DLD1 (cell line): ENCODE measurements around the gene ESD.
"Not testable (repeated sequence)": the region's sequence is repeated elsewhere in the genome, so short reads cannot be mapped to it uniquely, and the experiment has no call there.

Experiments
- in situ Hi-C: cut with HindIII; loops from 2 replicates; pipeline ENCODE4 v1.10.0; 2017; ENCODE audit warnings: low sequenced_read_pairs

The ESD gene

GRCh38 chr13:46796129-46796514 is 839 bp downstream of the ESD start:
- in situ Hi-C loops, result no loop called here

- in situ Hi-C loops, result no loop called here
These were observed 1.6 kb downstream of the ESD start for GRCh38 chr13:46795321-46795720.

GRCh38 chr13:46783504-46783903 is 13.5 kb downstream of the ESD start:
- in situ Hi-C loops, result no loop called here

- in situ Hi-C loops, result no loop called here
These were observed 14.3 kb downstream of the ESD start for GRCh38 chr13:46782691-46783090.

DNA sequence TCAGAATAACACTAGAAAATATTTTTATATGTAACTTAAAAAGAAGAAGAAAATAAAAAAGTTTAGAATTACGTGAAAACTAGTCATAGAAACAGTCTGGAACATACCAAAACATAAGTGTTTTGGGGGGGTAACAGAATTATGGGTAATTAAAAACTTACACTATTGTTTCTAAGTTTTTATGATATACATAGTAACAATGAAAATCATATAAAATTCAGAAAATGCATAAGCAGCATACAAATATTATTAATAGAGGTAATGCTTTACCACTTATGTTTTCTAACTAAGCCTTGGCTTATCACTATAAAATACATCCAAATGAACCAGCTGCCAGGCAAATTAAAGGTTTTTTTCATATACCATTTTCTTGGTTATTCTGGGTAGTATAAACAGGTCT is 14.9 kb downstream of the ESD start:
- in situ Hi-C loops, result no loop called here

DNA sequence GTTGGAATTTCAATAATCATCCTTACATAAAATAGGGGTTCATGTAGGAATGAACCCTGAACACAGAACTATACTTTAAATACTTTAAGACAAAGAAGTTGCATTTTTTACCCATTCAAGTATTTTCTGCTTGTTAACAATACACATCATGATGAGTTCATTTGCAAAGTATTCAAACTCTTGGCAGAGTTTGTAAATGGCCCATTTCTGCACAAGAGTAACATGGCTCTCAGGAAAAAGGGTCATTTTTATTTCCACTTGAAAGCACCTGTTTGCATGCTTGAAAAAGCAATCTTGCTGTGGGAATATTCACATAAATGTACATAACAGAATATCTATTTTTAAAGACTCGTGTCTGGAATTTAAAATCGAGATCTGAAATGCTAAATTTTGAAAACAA is 18.1 kb downstream of the ESD start:
- in situ Hi-C loops, result no loop called here

- in situ Hi-C loops, result no loop called here
These were observed 18.9 kb downstream of the ESD start for GRCh38 chr13:46778095-46778494.

DNA sequence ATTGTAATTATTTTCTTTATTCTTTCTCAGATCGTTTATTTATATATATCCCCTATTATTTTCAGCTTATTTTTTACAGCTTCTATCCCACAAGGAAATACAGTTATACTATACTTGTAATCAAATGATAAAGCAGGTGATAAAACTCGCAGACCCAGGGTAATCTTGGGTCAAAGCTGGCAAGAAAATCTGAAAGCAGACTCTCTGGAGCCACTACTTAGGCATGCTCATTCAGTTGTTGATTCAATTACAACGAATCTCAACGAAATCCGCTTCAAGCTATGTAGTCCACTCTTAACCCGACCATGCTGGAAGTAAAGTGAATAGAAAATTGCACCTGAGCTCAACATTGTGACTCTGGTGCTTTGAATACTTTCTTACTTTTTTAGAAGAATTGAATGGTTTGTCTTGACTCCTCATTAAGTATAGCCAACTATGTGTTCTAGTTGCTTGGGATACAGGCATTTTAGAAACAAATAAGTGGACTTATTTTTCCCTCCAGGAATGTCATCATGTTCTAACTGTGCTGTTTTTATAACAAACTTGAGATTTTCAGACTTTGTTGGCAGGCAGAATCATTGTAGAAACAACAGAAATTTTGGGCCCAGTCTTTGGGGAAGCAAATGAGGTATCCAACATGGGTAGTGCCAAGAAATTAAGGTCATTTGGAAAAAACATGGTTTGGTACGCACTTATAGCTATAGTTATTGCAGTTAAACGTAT is 21.4 kb downstream of the ESD start:
- in situ Hi-C loops, result no loop called here

DNA sequence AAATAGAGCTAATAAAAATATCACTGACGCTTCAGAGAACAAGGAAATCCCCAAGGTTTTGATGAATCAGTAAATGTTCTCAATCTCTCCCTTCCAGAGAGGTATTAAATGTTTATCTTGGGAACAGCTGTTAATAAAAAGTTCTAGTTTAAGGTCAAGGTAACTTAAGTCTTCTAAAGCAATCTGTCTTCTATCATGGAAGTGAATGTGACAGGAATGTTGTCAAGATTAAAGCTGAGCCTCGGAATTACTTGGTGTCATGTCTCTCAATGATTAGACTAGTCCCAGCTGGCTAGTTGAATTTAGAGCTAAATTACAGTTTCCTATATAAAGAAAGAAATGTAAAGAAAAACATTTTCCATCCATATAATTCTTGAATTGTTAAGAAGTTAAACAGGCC is 23.4 kb downstream of the ESD start:
- in situ Hi-C loops, result no loop called here

DNA sequence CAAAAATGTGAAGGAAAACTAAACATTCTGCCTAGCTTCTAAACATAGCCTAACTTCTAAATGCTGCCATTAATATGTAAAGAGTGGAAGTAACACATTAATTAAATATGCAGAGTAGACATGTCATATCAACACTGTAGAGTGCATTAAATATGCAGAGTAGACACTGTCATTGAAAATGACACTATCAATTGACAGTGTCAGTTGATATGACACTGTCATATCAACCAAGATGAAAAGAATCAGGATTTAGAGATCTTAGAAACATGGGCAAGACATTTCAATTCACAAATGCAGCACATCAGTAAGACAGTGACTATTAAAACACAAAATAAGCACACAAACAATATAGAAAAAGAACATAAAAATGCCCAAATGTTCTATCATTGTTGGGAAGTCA is 25.3 kb downstream of the ESD start:
- in situ Hi-C loops, result no loop called here

DNA sequence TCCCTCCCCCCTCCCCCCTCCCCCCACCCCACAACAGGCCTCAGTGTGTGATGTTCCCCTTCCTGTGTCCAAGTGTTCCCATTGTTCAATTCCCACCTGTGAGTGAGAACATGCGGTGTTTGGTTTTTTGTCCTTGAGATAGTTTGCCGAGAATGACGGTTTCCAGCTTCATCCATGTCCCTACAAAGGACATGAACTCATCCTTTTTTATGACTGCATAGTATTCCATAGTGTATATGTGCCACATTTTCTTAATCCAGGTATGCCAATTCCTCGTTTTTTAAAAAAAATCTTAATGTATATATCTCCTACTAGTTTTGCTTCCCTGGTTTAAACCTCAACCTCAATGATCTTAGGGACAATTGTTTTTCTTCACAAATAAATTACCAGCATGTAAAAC is 27.0 kb downstream of the ESD start:
- in situ Hi-C loops, result not testable (repeated sequence)

DNA sequence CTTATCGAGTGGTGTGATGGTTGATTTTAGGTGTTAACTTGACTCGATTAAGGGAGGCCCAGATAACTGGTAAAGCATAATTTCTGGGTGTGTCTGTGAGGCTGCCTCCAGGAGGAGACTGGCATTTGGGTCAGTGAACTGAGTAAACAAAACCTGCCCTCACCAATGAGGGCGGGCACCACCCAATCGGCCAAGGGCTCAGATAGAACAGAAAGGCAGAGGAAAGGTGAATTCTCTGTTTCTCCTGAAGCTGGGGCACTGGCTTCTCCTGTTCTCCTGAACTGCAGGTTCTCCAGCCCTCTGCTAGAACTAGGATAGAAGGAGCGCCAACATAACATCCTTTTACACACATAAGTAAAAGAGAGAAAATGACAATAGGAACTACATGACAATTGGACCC is 35.1 kb downstream of the ESD start:
- in situ Hi-C loops, result no loop called here

DNA sequence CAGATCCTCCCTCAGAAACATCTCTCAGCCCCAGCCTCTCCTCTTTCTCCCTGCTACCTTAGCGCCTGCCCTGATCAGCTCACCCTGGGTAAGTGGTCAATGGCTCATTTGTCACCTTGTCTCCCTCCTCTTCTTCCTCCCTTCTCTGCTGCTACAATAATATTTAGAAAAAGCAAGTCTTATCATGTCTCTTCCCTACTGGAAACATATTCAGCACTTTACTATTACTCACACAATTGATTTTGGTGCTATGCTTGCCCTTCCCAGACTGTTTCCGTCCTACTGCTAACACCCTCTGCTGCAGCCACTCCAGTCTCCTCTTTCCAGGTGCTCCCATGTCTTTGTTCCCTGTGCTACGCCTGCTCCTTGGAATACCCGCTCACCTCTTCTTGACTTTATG is 35.8 kb downstream of the ESD start:
- in situ Hi-C loops, result no loop called here

GRCh38 chr13:46759846-46760245 is 37.1 kb downstream of the ESD start:
- in situ Hi-C loops, result no loop called here

DNA sequence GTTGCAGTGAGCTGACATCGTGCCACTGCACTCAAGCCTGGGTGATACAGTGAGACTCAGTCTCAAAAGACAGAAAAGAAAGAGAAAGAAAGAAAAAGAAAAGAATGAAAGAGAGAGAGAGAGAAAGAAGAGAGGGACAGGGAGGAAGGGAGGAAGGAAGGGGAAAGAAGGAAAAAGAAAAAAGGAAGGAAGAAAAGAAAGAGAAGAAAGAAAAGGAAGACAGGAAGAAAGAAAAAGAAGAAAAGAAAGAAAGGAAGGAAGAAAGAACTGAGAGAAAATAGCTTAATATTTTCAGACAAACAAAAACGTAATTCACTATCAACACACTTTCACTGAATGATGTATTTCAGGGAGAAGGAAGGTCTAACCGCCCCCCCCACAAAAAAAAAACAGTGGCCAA is 39.3 kb downstream of the ESD start:
- in situ Hi-C loops, result no loop called here

DNA sequence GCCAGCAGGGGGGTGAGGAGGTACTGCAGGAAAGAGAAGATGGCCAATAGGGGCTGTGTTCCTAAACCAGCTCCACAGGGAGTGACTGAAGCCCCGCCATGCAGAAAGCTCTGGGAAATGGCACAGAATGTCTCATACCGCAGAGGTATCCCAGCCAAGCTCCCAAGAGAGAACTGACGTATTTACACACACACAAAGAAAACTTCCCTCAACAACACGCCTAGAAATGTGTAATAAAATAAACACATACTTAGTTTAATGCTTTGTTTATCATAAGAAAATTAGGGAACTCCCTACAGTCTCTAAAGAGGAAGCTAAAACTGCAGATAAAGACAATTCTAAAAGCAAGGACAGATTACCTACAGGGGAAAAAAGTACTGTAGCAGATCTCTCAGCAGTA is 40.0 kb downstream of the ESD start:
- in situ Hi-C loops, result no loop called here

- in situ Hi-C loops, result not testable (repeated sequence)
These were observed 41.5 kb downstream of the ESD start for GRCh38 chr13:46755508-46755907.

DNA sequence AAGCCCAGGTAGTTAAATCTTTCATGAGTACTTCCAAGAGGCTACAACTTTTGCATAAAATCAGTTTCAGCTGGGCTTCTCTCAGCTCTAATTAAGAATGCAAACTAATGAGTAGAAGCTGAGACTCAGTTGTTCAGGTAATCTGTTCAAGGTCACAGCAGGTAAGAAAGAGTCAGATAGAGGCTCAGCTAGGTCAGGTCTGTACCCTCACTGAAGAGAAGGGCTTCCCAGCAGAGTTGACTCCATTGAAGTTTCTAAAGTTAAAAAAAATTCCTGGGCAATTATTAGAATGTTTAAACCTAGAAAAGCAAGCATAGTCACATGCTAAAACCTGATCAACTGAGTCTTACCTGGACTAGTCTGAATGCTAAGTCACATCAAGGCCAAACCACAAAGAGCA is 42.1 kb downstream of the ESD start:
- in situ Hi-C loops, result no loop called here

- in situ Hi-C loops, result no loop called here
These were observed 43.0 kb downstream of the ESD start for GRCh38 chr13:46753917-46754316.

DNA sequence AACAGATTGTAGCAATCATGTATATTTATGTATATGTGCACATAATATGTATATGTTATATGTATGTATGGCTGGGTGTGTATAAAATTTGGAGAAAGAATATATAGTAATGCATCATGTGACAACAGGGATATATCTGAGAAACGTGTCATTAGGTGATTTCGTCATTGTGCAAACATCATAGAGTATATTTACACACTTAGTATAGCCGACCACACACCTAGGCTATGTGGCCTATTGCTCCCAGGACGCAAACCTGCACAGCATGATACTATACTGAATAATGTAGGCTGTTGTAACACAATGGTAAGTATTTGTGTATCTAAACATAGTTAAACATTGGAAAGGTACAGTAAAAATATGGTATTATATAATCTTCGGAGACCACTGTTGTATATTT is 43.8 kb downstream of the ESD start:
- in situ Hi-C loops, result no loop called here

DNA sequence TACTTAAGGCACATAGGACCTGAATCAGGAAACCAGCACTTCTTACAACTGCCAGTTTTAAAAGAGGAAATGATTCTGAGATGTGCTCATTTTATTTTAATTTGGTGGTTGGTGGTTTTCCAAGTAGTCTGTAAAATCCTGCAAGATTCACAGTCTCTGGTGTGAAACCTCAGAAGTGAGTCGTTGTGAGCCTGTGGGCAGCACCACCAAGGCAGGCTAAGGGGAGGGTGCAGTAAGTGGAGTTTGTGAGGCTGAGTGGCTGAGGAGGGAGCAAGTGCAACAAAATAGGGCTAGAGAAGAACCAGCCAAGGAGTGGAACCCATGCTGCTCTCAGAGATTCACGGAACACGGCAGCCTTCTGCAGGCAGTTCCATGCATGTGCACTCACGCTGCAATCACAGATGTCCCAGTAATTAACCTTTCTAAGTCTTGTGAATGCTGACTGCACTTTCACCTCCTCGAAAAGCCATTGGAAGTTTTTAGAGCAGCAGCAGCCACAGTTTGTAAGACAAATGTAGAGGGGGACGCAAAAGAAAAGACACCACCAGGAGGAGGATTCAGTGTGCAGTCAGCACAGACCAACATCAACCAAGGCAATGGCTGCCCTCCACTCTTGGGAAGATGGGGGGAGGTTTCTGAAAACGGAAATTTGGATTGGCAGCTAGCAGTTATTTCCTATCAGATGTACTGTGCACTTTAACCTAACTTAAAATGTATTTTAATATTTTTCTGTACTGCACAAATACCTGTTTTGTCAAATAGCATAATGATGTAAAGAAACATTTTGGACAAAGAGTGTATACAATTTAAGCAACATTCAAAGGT is 44.9 kb downstream of the ESD start:
- in situ Hi-C loops, result no loop called here

DNA sequence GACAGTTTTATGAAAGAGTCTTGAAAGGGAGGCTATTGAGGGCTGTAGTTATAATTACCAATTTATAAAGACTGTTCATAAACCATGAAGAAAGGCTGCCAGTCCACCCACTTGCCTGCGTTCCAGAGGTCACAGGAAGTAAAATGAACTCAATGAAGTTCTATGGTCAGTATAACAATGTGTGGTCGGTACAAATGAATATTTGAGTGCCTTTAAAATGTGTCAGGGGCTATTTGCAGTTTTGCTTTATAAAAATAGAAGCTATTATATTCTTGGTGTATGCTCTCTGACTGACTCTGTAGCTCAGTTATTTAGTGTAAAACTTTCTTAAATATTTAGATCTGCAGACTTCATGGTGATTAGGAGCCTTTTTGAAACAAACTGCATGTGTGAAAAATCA is 47.0 kb downstream of the ESD start:
- in situ Hi-C loops, result no loop called here

DNA sequence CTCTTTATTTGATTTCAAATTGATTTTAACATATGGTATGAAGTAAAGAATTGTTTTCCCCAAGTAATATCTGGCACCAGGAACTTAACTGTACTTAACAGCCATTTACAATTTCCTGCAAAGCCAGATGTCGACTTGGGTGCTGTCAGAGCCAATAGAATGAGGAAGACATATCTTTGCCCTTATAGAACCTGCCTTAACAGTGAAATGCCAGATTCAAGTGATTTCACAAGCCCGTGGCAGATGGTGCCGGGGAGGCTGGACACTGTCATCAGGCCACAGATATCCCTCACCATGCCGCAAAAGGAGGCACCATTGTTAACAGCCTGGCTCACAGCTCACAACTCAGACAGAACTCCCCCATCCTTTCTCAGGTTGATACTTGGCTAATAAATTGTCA is 48.7 kb downstream of the ESD start:
- in situ Hi-C loops, result no loop called here
